ENCODE results near the gene GZMB. TPM values are rescaled to one million over a fixed set of nuclear protein-coding genes. Genes with fewer than 3 reads are reported as not detected.

Gene GZMB
- total and polyA plus RNA-seq, 2 donors (not counting 3 experiments of a cell fraction or from before 2014, with no cell fraction given): not detected

GRCh38 chr14:24678801-24679247 lies 44.8 kb upstream of the GZMB start:
- BruUV-seq (replicated peaks): no TSS peak
- H3K79me2 ChIP-seq (ENCODE audit: control insufficient read depth, insufficient read depth, low read length): no peaks in the 10 kb centered on the region
- H4K20me1 ChIP-seq (replicated peaks; ENCODE audit: control insufficient read depth, extremely low read depth, insufficient read depth, low read length): no peaks in the 10 kb centered on the region
- ChIA-PET POLR2A (no interaction called here), CTCF (interaction anchor here (1.1 kb wide), 1 partner anchor 17 kb away, joined by 4 read pairs; no protein-coding TSS in a partner anchor)
- H3K4me2 ChIP-seq (ENCODE audit: insufficient read depth, low read length): peak overlapping the region; percentile 78
- H3K36me3 ChIP-seq (ENCODE audit: control insufficient read depth in 2 of 2, extremely low read depth in 1 of 2, insufficient read depth in 2 of 2, low read length in 2 of 2): no peaks in the 10 kb centered on the region
- peak overlapping the region; percentile 30 for H3K9ac ChIP-seq (replicated peaks; ENCODE audit: extremely low read depth, insufficient read depth, low read length)
- TF ChIP-seq CTCF (IDR thresholded peaks at IDR 0.05; ENCODE audit: extremely low read depth in 1 of 2, insufficient read depth in 1 of 2, low read depth in 1 of 2, low read length in 2 of 2) (peak; percentile 89 to 99), POLR2A (IDR thresholded peaks at IDR 0.05; ENCODE audit: low read depth, low read length) (no peak)
- no peak overlapping the region for H3K27ac ChIP-seq (ENCODE audit: insufficient read depth, low read depth, low read length)
- intact Hi-C loops (cut with micrococcal nuclease) (loop anchor here (1.0 kb wide), 1 partner anchor 198 kb away; no protein-coding TSS in a partner anchor), dilution Hi-C loops (cut with MboI; ENCODE audit: extremely low pct_ligation_motif_present, low sequenced_read_pairs) (no loop called here)
- H3K9me3 ChIP-seq (replicated peaks; ENCODE audit: control insufficient read depth, insufficient read depth, low read length): no peaks in the 10 kb centered on the region
- H3K27me3 ChIP-seq (ENCODE audit: control insufficient read depth in 2 of 2, insufficient read depth in 2 of 2, low read length in 2 of 2): peaks cover 3 to 9% of the 10 kb centered on the region in 2 experiments
- H3K4me1 ChIP-seq (ENCODE audit: control insufficient read depth, extremely low read depth, insufficient read depth, low read length): no peaks in the 10 kb centered on the region
- peak; percentile 97 for FAIRE-seq
- H2AFZ ChIP-seq (ENCODE audit: low read depth, low read length): peak overlapping the region; percentile 89
- H3K4me3 ChIP-seq (replicated peaks in 1 of 3; ENCODE audit: insufficient read depth in 1 of 3, low read depth in 1 of 3, low read length in 3 of 3): no peak overlapping the region
- H3K9me1 ChIP-seq (replicated peaks; ENCODE audit: control insufficient read depth, extremely low read depth, insufficient read depth, low read length): no peaks in the 10 kb centered on the region
- DNase-seq (ENCODE audit: low read depth, low spot score): peak; percentile 78

GRCh38 chr14:24677956-24678355 lies 44.0 kb upstream of the GZMB start:
- H3K9me1 ChIP-seq (replicated peaks; ENCODE audit: control insufficient read depth, extremely low read depth, insufficient read depth, low read length): no peaks in the 10 kb centered on the region
- BruUV-seq (replicated peaks): no TSS peak
- no peak for FAIRE-seq
- no peaks in the 10 kb centered on the region for H3K9me3 ChIP-seq (replicated peaks; ENCODE audit: control insufficient read depth, insufficient read depth, low read length)
- H3K79me2 ChIP-seq (ENCODE audit: control insufficient read depth, insufficient read depth, low read length): no peaks in the 10 kb centered on the region
- intact Hi-C loops (cut with micrococcal nuclease): no loop called here
- ChIA-PET CTCF (no interaction called here), POLR2A (no interaction called here)
- H3K27me3 ChIP-seq (ENCODE audit: control insufficient read depth in 2 of 2, insufficient read depth in 2 of 2, low read length in 2 of 2): peaks cover 3 to 6% of the 10 kb centered on the region in 2 experiments
- H3K36me3 ChIP-seq (ENCODE audit: control insufficient read depth in 2 of 2, extremely low read depth in 1 of 2, insufficient read depth in 2 of 2, low read length in 2 of 2): no peaks in the 10 kb centered on the region
- no peaks in the 10 kb centered on the region for H4K20me1 ChIP-seq (replicated peaks; ENCODE audit: control insufficient read depth, extremely low read depth, insufficient read depth, low read length)
- dilution Hi-C loops (cut with MboI; ENCODE audit: extremely low pct_ligation_motif_present, low sequenced_read_pairs): no loop called here
- H3K27ac ChIP-seq (ENCODE audit: insufficient read depth, low read depth, low read length): no peak overlapping the region
- no peak overlapping the region for H3K4me2 ChIP-seq (ENCODE audit: insufficient read depth, low read length)
- DNase-seq (ENCODE audit: low read depth, low spot score): no peak
- TF ChIP-seq CTCF (IDR thresholded peaks at IDR 0.05; ENCODE audit: extremely low read depth in 1 of 2, insufficient read depth in 1 of 2, low read depth in 1 of 2, low read length in 2 of 2) (no peak), JUN (IDR thresholded peaks at IDR 0.05; ENCODE audit: borderline replicate concordance, insufficient read depth, insufficient read length, low read depth) (no peak), POLR2A (IDR thresholded peaks at IDR 0.05; ENCODE audit: low read depth, low read length) (no peak), FOS (IDR thresholded peaks at IDR 0.05; ENCODE audit: borderline replicate concordance, insufficient read depth, low read length) (no peak), MYC (IDR thresholded peaks at IDR 0.05; ENCODE audit: low read depth, low read length) (no peak), GATA2 (IDR thresholded peaks at IDR 0.05; ENCODE audit: insufficient read depth, insufficient read length, low read depth, low read length) (no peak), POLR2AphosphoS5 (IDR thresholded peaks at IDR 0.05; ENCODE audit: insufficient read depth, low read depth, low read length) (no peak), EZH2 (IDR thresholded peaks at IDR 0.05; ENCODE audit: borderline replicate concordance, low read depth, low read length, severe bottlenecking) (no peak)
- TF ChIP-seq, protein P1, sequence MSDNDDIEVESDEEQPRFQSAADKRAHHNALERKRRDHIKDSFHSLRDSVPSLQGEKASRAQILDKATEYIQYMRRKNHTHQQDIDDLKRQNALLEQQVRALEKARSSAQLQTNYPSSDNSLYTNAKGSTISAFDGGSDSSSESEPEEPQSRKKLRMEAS (IDR thresholded peaks at IDR 0.05; ENCODE audit: insufficient read depth, insufficient read length): no peak
- no peak overlapping the region for H2AFZ ChIP-seq (ENCODE audit: low read depth, low read length)
- no peak overlapping the region for H3K9ac ChIP-seq (replicated peaks; ENCODE audit: extremely low read depth, insufficient read depth, low read length)
- H3K4me1 ChIP-seq (ENCODE audit: control insufficient read depth, extremely low read depth, insufficient read depth, low read length): no peaks in the 10 kb centered on the region
- no peak overlapping the region for H3K4me3 ChIP-seq (replicated peaks in 1 of 3; ENCODE audit: insufficient read depth in 1 of 3, low read depth in 1 of 3, low read length in 3 of 3)
